Measurements from ENCODE around the gene UMODL1.

- TF ChIP-seq CTCF (IDR thresholded peaks at IDR 0.05), result no peak
- TF ChIP-seq POLR2A (IDR thresholded peaks at IDR 0.05), result no peak
These were observed 20.9 kb downstream of the UMODL1 start for GRCh38 chr21:42091899-42092508.

Measured in adrenal gland (tissue), 5 donors.